GM21390 (cell line): ENCODE data around the gene JAG1.

Source experiments
- ATAC-seq: cut with Tn5 transposase; IDR thresholded peaks from one replicate; pipeline ENCODE4 v1.9.1; 2021; ENCODE audit not compliant: unreplicated experiment

The JAG1 gene

GRCh38 chr20:10639737-10640556, 33.9 kb downstream of the JAG1 start:
- ATAC-seq: no peak

GRCh38 chr20:10639077-10639736, 34.6 kb downstream of the JAG1 start:
- no peak for ATAC-seq

- ATAC-seq: no peak
Measured at GRCh38 chr20:10637563-10637962, 36.2 kb downstream of the JAG1 start.

- no peak for ATAC-seq
Measured at GRCh38 chr20:10637031-10637559, 36.7 kb downstream of the JAG1 start.

- no peak for ATAC-seq
Measured at GRCh38 chr20:10636326-10636818, 37.4 kb downstream of the JAG1 start.

GRCh38 chr20:10635476-10636208, 38.2 kb downstream of the JAG1 start:
- no peak for ATAC-seq

GRCh38 chr20:10634683-10635411, 39.0 kb downstream of the JAG1 start:
- no peak for ATAC-seq

- ATAC-seq: no peak
Measured at GRCh38 chr20:10634211-10634610, 39.6 kb downstream of the JAG1 start.

- no peak for ATAC-seq
Measured at GRCh38 chr20:10633718-10634117, 40.1 kb downstream of the JAG1 start.

GRCh38 chr20:10632721-10633509, 40.9 kb downstream of the JAG1 start:
- no peak for ATAC-seq

GRCh38 chr20:10631126-10631525, 42.7 kb downstream of the JAG1 start:
- ATAC-seq: no peak

GRCh38 chr20:10629946-10630650, 43.7 kb downstream of the JAG1 start:
- no peak for ATAC-seq

- ATAC-seq: no peak
Measured at GRCh38 chr20:10626896-10627295, 46.9 kb downstream of the JAG1 start.

- ATAC-seq: no peak
Measured at GRCh38 chr20:10625641-10626040, 48.2 kb downstream of the JAG1 start.

- no peak for ATAC-seq
Measured at GRCh38 chr20:10622657-10623418, 51.0 kb downstream of the JAG1 start.

- ATAC-seq: no peak
Measured at GRCh38 chr20:10621149-10621548, 52.6 kb downstream of the JAG1 start.

GRCh38 chr20:10619427-10619826, 54.4 kb downstream of the JAG1 start:
- no peak for ATAC-seq

- ATAC-seq: no peak
Measured at GRCh38 chr20:10618611-10619245, 55.1 kb downstream of the JAG1 start.
